Measurements from ENCODE around the gene CHD6.

GRCh38 chr20:41470362-41471095, 147.6 kb downstream of the CHD6 start:
- no peak for TF ChIP-seq CTCF (optimal IDR thresholded peaks at IDR 0.05 in 1 of 3, IDR thresholded peaks at IDR 0.05 in 1 of 3, conservative IDR thresholded peaks at IDR 0.05 in 1 of 3; ENCODE audit: extremely low read depth in 1 of 3, insufficient read depth in 2 of 3, low read length in 3 of 3)
- no peak for TF ChIP-seq EZH2 (IDR thresholded peaks at IDR 0.05; ENCODE audit: low read length)

All from keratinocyte (primary cell).